Occipital lobe (tissue), 2 donors: Measurements from ENCODE around the gene APOB. TPM values are rescaled to one million over a fixed set of nuclear protein-coding genes. Genes with fewer than 3 reads are reported as not detected.

Experiments used
- DNase-seq: peaks from one replicate; lab custom pipeline; 2025; lab: John Stamatoyannopoulos, UW
- total RNA-seq: library from RNA; depleted of rRNA; stranded (reverse); fragments of >200 nt; gene quantifications from one replicate; pipeline ENCODE4 v1.2.3, GENCODE V29; 2014

The APOB gene
- total RNA-seq, 1 donor from 2014 or later = 0.62 TPM

- DNase-seq = no peak
These were observed 24.7 kb downstream of the APOB start for GRCh38 chr2:21019000-21019677.

GRCh38 chr2:21018290-21018689 lies 25.6 kb downstream of the APOB start:
- DNase-seq = no peak

- no peak for DNase-seq
These were observed 26.1 kb downstream of the APOB start for GRCh38 chr2:21017748-21018276.

GRCh38 chr2:21015281-21015645 lies 28.6 kb downstream of the APOB start:
- DNase-seq = no peak

GRCh38 chr2:21014364-21015280 lies 29.3 kb downstream of the APOB start:
- DNase-seq = no peak

GRCh38 chr2:21013043-21013816 lies 30.6 kb downstream of the APOB start:
- DNase-seq = no peak

GRCh38 chr2:21012557-21012937 lies 31.3 kb downstream of the APOB start:
- DNase-seq = no peak

GRCh38 chr2:21011876-21012556 lies 31.9 kb downstream of the APOB start:
- no peak for DNase-seq

- no peak for DNase-seq
These were observed 32.4 kb downstream of the APOB start for GRCh38 chr2:21011453-21011852.

GRCh38 chr2:21010813-21011439 lies 32.9 kb downstream of the APOB start:
- no peak for DNase-seq

- DNase-seq = no peak
These were observed 34.1 kb downstream of the APOB start for GRCh38 chr2:21009662-21010225.

GRCh38 chr2:21008790-21009661 lies 34.8 kb downstream of the APOB start:
- DNase-seq = no peak

GRCh38 chr2:21008014-21008789 lies 35.7 kb downstream of the APOB start:
- DNase-seq = no peak

- no peak for DNase-seq
These were observed 36.5 kb downstream of the APOB start for GRCh38 chr2:21007129-21008013.

GRCh38 chr2:21006423-21007128 lies 37.3 kb downstream of the APOB start:
- DNase-seq = no peak

GRCh38 chr2:21005700-21006422 lies 38.0 kb downstream of the APOB start:
- DNase-seq = no peak
